IgD-negative memory B cell (primary cell): ENCODE data around the gene TARBP1. TPM values are rescaled to one million over a fixed set of nuclear protein-coding genes. Genes with fewer than 3 reads are reported as not detected.
A peak's percentile ranks its signal among the peaks of the same experiment; 100 is the strongest.

Experiments
- H3K27ac Mint-ChIP-seq, 3 donors: one replicate each; pipeline ENCODE4 v1.8.0; 2020 to 2022; ENCODE audit warnings: mild to moderate bottlenecking in 3 of 3, mixed read lengths in 3 of 3, moderate library complexity in 1 of 3
- H3K27me3 Mint-ChIP-seq: one replicate; pipeline ENCODE4 v1.8.0; 2021; ENCODE audit warnings: mixed read lengths
- H3K36me3 Mint-ChIP-seq: one replicate; pipeline ENCODE4 v1.8.0; 2020; ENCODE audit warnings: mild to moderate bottlenecking, mixed read lengths
- H3K4me1 Mint-ChIP-seq, 3 donors: one replicate each; pipeline ENCODE4 v1.8.0; 2020 to 2022; ENCODE audit warnings: mixed read lengths in 3 of 3, mild to moderate bottlenecking in 1 of 3
- H3K4me3 Mint-ChIP-seq, 4 donors: one replicate each; pipeline ENCODE4 v1.8.0; 2020 to 2022; ENCODE audit warnings: mild to moderate bottlenecking in 4 of 4, mixed read lengths in 4 of 4, moderate library complexity in 3 of 4
- H3K9me3 Mint-ChIP-seq, 3 donors: one replicate each; pipeline ENCODE4 v1.8.0; 2020 to 2021; ENCODE audit warnings: mixed read lengths in 3 of 3, mild to moderate bottlenecking in 1 of 3
- polyA plus RNA-seq: library from polyadenylated mRNA; unstranded; fragments of 300-500 nt; fragmentation: Illumina TruSeq; gene quantifications from one replicate; pipeline ENCODE4 v1.2.3, GENCODE V29; 2021

The TARBP1 gene
- polyA plus RNA-seq, 1 donor from 2014 or later: 7.9 TPM

- Mint-ChIP-seq H3K27ac (no peak overlapping the region), H3K9me3 (peaks cover 0 to 8% (median 0%) of the 10 kb centered on the region in 3 donors), H3K4me3 (no peak overlapping the region), H3K4me1 (peaks cover 0 to 4% (median 0%) of the 10 kb centered on the region in 3 donors), H3K36me3 (peaks cover 21% of the 10 kb centered on the region), H3K27me3 (no peaks in the 10 kb centered on the region)
Observed at GRCh38 chr1:234440348-234440747, 38.6 kb downstream of the TARBP1 start.

DNA sequence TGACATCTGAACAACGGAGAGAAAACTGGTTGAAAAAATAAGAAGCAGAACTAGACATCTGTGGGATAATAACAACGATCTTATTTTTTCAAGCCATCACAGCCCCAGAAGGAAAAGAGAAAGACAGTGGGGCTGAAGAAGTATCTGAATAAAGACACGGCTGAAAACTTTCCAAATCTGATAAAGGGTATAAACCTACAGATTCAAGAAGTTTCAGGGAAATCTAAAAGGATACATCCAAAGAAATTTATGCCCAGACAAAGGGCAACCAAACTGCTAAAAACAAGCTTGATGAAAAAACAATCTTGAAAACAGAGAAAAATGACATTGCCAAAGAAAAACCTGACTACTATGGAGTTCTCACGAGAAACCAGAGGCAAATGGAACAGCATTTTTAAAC lies 40.4 kb downstream of the TARBP1 start:
- H3K4me3 Mint-ChIP-seq: no peak overlapping the region
- peaks cover 0 to 5% (median 3%) of the 10 kb centered on the region in 3 donors for H3K4me1 Mint-ChIP-seq
- H3K27ac Mint-ChIP-seq: no peak overlapping the region
- no peaks in the 10 kb centered on the region for H3K27me3 Mint-ChIP-seq
- H3K36me3 Mint-ChIP-seq: peaks cover 22% of the 10 kb centered on the region
- H3K9me3 Mint-ChIP-seq: peaks cover 0 to 8% (median 0%) of the 10 kb centered on the region in 3 donors

DNA sequence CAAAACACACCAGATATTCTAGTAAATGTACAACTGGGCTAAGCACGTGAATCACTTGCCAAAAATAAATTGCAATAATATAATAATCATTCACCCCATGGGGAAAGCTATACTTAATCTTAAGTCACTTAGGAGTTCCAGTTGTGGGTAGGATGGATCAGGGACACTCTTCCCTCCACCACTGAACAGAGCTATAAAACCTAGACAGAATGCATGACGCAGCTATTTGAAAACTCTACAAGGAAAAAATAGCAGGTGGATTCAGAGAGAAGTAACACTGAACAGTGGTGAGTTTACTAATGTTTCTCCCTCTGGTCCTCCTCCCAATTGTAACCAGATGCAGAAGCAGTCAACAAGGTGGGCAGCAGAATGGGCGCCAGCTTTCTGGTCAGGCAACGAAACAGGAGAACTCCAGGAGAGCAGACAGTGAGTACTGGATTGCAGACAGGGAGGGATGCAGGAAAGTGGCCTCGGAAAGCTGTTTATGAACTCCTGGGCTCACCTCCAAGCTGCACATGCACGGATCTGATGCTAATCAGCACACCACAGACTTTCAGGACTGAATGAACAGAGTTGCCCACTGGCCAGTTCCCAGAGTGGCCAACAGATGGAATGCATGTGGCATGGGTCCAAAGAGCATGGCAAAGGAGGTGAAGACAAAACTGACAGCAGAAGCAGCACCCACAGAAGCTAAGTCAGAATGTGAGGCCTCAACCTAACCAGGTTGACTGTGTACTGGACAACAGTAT lies 41.4 kb downstream of the TARBP1 start:
- H3K4me3 Mint-ChIP-seq: no peak overlapping the region
- H3K27ac Mint-ChIP-seq: no peak overlapping the region
- H3K27me3 Mint-ChIP-seq: no peaks in the 10 kb centered on the region
- peaks cover 0 to 8% (median 0%) of the 10 kb centered on the region in 3 donors for H3K9me3 Mint-ChIP-seq
- H3K4me1 Mint-ChIP-seq: peaks cover 0 to 7% (median 5%) of the 10 kb centered on the region in 3 donors
- H3K36me3 Mint-ChIP-seq: peaks cover 20% of the 10 kb centered on the region

DNA sequence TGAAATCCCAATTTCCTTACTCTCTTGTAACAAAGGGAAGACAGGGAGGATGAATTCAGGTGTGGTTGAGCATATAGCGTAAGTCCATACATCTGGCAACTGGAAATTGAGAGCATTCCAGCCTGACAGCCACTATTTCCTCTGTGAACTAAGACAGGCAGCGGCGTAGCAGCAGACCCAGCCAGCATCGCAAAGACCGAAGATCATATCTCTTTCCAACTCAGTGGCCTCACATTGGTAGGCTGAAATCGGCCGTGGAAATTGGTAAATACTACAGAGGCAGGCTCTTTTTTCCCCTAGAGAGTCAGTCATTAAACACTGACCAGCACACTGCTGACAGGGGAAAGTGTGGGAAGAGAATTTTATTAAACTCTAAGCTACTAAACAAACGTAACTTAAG lies 43.4 kb downstream of the TARBP1 start:
- H3K27me3 Mint-ChIP-seq: no peaks in the 10 kb centered on the region
- no peak overlapping the region for H3K4me3 Mint-ChIP-seq
- peaks cover 0 to 7% (median 6%) of the 10 kb centered on the region in 3 donors for H3K4me1 Mint-ChIP-seq
- no peak overlapping the region for H3K27ac Mint-ChIP-seq
- H3K9me3 Mint-ChIP-seq: peaks cover 0 to 7% (median 0%) of the 10 kb centered on the region in 3 donors
- peaks cover 10% of the 10 kb centered on the region for H3K36me3 Mint-ChIP-seq

- no peaks in the 10 kb centered on the region for H3K27me3 Mint-ChIP-seq
- no peak overlapping the region for H3K4me3 Mint-ChIP-seq
- H3K4me1 Mint-ChIP-seq: peaks cover 0 to 7% (median 6%) of the 10 kb centered on the region in 3 donors
- no peak overlapping the region for H3K27ac Mint-ChIP-seq
- H3K9me3 Mint-ChIP-seq: no peaks in the 10 kb centered on the region
- H3K36me3 Mint-ChIP-seq: peaks cover 10% of the 10 kb centered on the region
Observed at GRCh38 chr1:234434706-234435105, 44.3 kb downstream of the TARBP1 start.

GRCh38 chr1:234433563-234434285 lies 45.3 kb downstream of the TARBP1 start:
- H3K36me3 Mint-ChIP-seq: peaks cover 13% of the 10 kb centered on the region
- H3K4me1 Mint-ChIP-seq: peaks cover 0 to 7% (median 6%) of the 10 kb centered on the region in 3 donors
- H3K4me3 Mint-ChIP-seq: no peak overlapping the region
- no peaks in the 10 kb centered on the region for H3K27me3 Mint-ChIP-seq
- no peaks in the 10 kb centered on the region for H3K9me3 Mint-ChIP-seq
- H3K27ac Mint-ChIP-seq: no peak overlapping the region

DNA sequence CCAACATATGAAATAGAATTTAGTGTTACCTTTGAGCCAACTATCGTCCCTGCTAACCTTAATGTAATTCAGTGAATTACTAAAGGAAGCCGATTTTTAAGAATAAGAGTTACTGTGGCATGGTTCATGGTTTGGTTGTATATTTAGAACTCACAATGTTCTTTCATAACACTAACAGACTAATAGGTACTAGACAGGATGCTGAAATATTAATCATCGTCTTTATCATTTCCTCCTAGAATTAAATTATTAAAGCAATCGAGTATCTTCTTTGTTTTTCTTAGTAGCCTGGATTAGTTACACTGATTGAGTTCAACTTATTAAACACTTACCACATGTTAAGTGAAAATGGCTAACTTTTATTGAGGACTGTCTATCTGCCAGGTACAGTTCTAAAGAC lies 47.7 kb downstream of the TARBP1 start:
- Mint-ChIP-seq H3K4me1 (peaks cover 0 to 7% (median 4%) of the 10 kb centered on the region in 3 donors), H3K36me3 (peaks cover 9% of the 10 kb centered on the region), H3K9me3 (no peaks in the 10 kb centered on the region), H3K4me3 (no peak overlapping the region), H3K27ac (no peak overlapping the region), H3K27me3 (no peaks in the 10 kb centered on the region)

DNA sequence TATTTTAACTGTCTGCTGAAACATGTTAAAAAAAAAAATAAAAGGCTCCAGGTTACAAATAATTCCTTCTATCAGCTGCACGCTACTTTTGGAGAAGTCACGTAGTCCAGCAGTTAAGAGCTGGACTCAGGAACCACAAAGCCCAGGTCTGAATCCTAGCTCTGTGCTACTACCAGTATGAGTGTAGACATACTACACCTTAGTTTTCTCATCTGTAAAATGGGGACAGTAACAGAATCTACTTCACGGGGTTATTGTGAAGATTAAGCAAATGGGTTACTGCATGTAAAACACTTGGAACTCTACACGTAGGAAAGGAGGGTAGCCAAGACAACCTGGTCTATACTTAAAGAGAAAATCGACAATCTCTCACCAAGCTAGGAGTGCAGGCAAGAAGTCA lies 48.3 kb downstream of the TARBP1 start:
- H3K27me3 Mint-ChIP-seq: no peaks in the 10 kb centered on the region
- no peaks in the 10 kb centered on the region for H3K9me3 Mint-ChIP-seq
- H3K36me3 Mint-ChIP-seq: peaks cover 9% of the 10 kb centered on the region
- H3K4me3 Mint-ChIP-seq: no peak overlapping the region
- peaks cover 0 to 7% (median 4%) of the 10 kb centered on the region in 3 donors for H3K4me1 Mint-ChIP-seq
- no peak overlapping the region for H3K27ac Mint-ChIP-seq

DNA sequence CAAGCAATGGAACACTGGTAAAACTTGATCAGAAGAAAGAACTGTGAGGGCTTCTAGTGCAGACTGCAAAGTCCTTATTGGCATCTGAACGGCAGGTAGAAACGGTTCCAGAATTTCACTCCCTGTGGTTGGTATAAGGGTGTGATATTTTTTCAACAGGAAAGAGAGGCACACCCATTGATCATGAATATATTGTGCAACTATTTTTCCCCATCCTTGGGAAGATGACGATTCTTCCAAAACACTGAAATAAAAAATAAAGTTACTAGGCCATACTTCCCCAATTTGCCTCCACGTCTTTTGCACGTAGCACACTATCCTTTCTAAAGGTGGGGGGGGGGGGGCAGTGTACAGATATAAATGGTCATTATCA lies 49.6 kb downstream of the TARBP1 start:
- Mint-ChIP-seq H3K4me1 (peaks cover 0 to 7% (median 4%) of the 10 kb centered on the region in 3 donors), H3K9me3 (no peaks in the 10 kb centered on the region), H3K36me3 (peaks cover 9% of the 10 kb centered on the region), H3K27ac (no peak overlapping the region), H3K4me3 (no peak overlapping the region), H3K27me3 (no peaks in the 10 kb centered on the region)

DNA sequence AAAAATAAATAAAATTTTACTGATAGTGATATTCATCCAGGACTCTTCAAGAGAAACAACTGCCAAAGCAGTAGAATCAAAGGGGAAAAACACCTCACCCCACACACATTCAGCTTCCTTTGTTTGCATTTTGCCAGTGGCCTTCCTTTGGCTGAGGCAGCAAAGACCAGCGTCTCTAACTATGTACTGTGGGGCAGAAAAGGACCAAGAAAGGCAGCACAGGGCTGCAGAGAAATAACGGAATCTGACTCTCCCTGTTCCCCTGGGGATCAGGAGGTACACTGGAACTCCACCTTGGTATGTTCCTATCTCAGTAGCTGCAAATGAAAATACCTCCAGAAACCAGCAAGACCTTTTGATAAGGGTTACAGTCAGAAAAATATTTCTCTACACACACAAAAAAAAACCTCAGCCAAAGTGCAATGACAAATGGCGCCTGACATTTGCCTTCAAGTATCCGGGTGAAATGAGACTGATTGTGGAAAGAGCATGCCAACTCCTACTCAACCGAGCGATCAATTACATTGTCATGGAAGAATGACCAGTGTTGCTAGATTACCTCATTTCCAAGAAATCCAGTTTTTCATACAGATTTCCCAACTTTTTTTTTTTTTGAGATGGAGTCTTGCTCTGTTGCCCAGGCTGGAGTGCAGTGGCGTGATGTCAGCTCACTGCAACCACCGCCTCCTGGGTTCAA lies 50.9 kb downstream of the TARBP1 start:
- H3K9me3 Mint-ChIP-seq: no peaks in the 10 kb centered on the region
- H3K27me3 Mint-ChIP-seq: no peaks in the 10 kb centered on the region
- H3K4me1 Mint-ChIP-seq: peaks cover 0 to 3% (median 0%) of the 10 kb centered on the region in 3 donors
- H3K4me3 Mint-ChIP-seq: no peak overlapping the region
- H3K27ac Mint-ChIP-seq: no peak overlapping the region
- peaks cover 10% of the 10 kb centered on the region for H3K36me3 Mint-ChIP-seq

DNA sequence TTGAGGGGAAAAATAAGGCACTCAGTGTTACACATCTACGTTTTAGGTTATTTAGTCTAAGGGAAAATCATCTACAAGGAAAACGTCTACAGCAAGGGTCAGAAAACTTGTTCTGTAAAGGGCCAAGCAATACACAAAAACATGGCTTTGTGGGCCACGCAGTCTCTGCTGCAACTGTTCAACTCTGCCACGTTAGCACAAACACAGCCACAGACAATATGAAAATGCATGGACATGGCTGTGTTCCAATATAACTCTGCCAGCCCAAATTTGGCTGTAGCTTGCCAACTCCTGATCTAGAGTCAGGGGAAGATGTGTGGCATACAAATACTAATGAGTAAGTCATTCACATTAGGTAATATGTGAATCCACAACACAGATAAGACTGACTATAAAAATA lies 65.0 kb downstream of the TARBP1 start:
- Mint-ChIP-seq H3K9me3 (no peaks in the 10 kb centered on the region), H3K4me1 (no peaks in the 10 kb centered on the region), H3K27me3 (no peaks in the 10 kb centered on the region), H3K27ac (no peak overlapping the region), H3K4me3 (no peak overlapping the region), H3K36me3 (peaks cover 6% of the 10 kb centered on the region)

- Mint-ChIP-seq H3K27ac (no peak overlapping the region), H3K9me3 (no peaks in the 10 kb centered on the region), H3K4me1 (peaks cover 0 to 1% (median 0%) of the 10 kb centered on the region in 3 donors), H3K36me3 (peaks cover 4% of the 10 kb centered on the region), H3K27me3 (no peaks in the 10 kb centered on the region), H3K4me3 (no peak overlapping the region)
Observed at GRCh38 chr1:234413485-234413884, 65.5 kb downstream of the TARBP1 start.

DNA sequence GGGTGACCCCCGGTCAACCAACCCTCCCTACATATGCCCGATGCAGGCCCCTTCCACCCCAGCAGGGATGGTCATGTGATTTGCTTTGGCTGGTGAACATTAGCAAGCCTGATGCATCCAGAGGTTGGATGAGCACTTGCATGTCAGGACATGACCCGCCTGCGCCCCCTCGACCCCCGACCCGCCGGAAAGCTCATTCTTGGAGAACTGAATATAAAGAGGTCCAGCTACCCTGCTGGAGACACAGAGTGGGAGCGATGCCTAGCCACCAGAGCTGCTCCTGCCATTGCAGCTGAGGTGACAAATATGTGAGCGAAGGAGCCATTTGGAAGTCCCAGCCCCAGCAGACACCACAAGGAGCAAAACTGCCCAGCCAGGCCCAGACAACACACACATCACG lies 66.1 kb downstream of the TARBP1 start:
- Mint-ChIP-seq H3K4me3 (no peak overlapping the region), H3K27me3 (no peaks in the 10 kb centered on the region), H3K4me1 (peaks cover 0 to 1% (median 0%) of the 10 kb centered on the region in 3 donors), H3K36me3 (peaks cover 4% of the 10 kb centered on the region), H3K9me3 (no peaks in the 10 kb centered on the region), H3K27ac (no peak overlapping the region)

DNA sequence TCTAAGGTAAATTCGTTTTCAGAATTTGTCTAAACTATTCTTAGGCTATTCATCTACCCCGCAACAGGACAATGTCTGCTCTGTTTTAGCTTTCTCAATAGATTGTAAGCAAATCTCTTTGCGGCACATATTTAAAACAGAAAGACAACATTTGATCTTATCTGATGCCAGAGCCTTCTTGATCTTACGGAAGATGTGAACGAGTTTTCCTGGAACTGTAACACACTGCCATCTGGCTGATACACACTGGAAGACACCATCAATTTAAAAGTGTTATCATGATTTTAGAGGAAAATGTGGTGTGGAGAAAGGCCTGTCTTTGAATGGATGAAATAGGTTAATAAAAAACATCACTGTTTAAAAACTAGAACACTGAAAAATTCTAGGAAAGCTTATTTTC lies 69.7 kb downstream of the TARBP1 start:
- Mint-ChIP-seq H3K27ac (no peak overlapping the region), H3K27me3 (no peaks in the 10 kb centered on the region), H3K4me3 (no peak overlapping the region), H3K9me3 (no peaks in the 10 kb centered on the region), H3K4me1 (peaks cover 0 to 5% (median 0%) of the 10 kb centered on the region in 3 donors), H3K36me3 (peaks cover 4% of the 10 kb centered on the region)

DNA sequence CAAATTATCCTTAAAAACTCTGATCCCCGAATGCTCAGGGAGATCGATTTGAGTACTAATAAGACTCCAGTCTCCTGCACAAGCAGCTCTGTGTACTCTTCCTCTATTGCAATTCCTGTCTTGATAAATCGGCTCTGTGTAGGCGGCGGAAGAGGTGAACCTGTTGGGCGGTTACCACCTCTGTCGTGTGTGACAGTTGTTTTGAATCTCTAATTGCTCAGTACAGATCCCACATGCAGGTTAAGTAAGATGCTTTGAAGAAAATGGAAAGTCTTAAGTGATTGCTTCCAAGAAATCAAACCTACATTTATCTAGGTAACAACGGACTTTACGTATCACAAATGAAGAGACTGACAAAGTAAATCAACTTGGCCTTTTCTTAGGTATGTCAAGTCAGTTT lies 70.2 kb downstream of the TARBP1 start:
- Mint-ChIP-seq H3K27ac (peak overlapping the region in 1 of 3 donors; percentile 83), H3K9me3 (no peaks in the 10 kb centered on the region), H3K36me3 (peaks cover 3% of the 10 kb centered on the region), H3K27me3 (no peaks in the 10 kb centered on the region), H3K4me1 (peaks cover 0 to 5% (median 0%) of the 10 kb centered on the region in 3 donors), H3K4me3 (peak overlapping the region in 1 of 4 donors; percentile 60)
